GM13977 (cell line): ENCODE measurements around the gene PARL.
"Not testable (repeated sequence)": the region's sequence is repeated elsewhere in the genome, so short reads cannot be mapped to it uniquely, and the experiment has no call there.

Source experiments
- DNase-seq: peaks from one replicate; pipeline ENCODE4 v3.0.0; 2012; ENCODE audit warnings: low spot score
- CTCF ChIP-seq: IDR thresholded peaks from 2 replicates; pipeline ENCODE4 v1.5.1; 2012; ENCODE audit warnings: mild to moderate bottlenecking, control low read depth; ENCODE audit not compliant: insufficient read depth; ENCODE audit errors: extremely low read depth, missing control alignments
- in situ Hi-C: fragments of 300-500 bp; cut with MboI; formaldehyde crosslinking; loops from one replicate; pipeline ENCODE4 v1.12.0; 2022; ENCODE audit warnings: low sequenced_read_pairs, low pct_unique_long_range_greater_than_20kb, mixed read lengths, inconsistent platforms; ENCODE audit not compliant: unreplicated experiment

PARL gene

GRCh38 chr3:183883291-183884096 is 1.2 kb downstream of the PARL start:
- DNase-seq: no peak
- no peak for TF ChIP-seq CTCF
- in situ Hi-C loops: loop anchor here (25.0 kb wide), 1 partner anchor 354 kb away; the partner anchor contains the start of genes ALG3, EEF1AKMT4 and VWA5B2

GRCh38 chr3:183880121-183880520 is 4.6 kb downstream of the PARL start:
- TF ChIP-seq CTCF: no peak
- in situ Hi-C loops: loop anchor here (25.0 kb wide), 1 partner anchor 357 kb away; the partner anchor contains the start of genes ALG3, EEF1AKMT4 and VWA5B2
- no peak for DNase-seq

- no peak for DNase-seq
- in situ Hi-C loops: loop anchor here (25.0 kb wide), 1 partner anchor 358 kb away; the partner anchor contains the start of genes ALG3, EEF1AKMT4 and VWA5B2
- TF ChIP-seq CTCF: no peak
These were observed 5.4 kb downstream of the PARL start for GRCh38 chr3:183879243-183879642.

GRCh38 chr3:183878071-183878470 is 6.6 kb downstream of the PARL start:
- in situ Hi-C loops: loop anchor here (25.0 kb wide), 1 partner anchor 359 kb away; the partner anchor contains the start of genes ALG3, EEF1AKMT4 and VWA5B2
- TF ChIP-seq CTCF: no peak
- DNase-seq: no peak

GRCh38 chr3:183877227-183877626 is 7.5 kb downstream of the PARL start:
- in situ Hi-C loops: loop anchor here (25.0 kb wide), 1 partner anchor 360 kb away; the partner anchor contains the start of genes ALG3, EEF1AKMT4 and VWA5B2
- not testable (repeated sequence) for DNase-seq

- in situ Hi-C loops: loop anchor here (25.0 kb wide), 1 partner anchor 362 kb away; the partner anchor contains the start of genes ALG3, EEF1AKMT4 and VWA5B2
- no peak for TF ChIP-seq CTCF
- DNase-seq: no peak
These were observed 9.3 kb downstream of the PARL start for GRCh38 chr3:183875411-183875810.

GRCh38 chr3:183873914-183874313 is 10.8 kb downstream of the PARL start:
- DNase-seq: no peak
- in situ Hi-C loops: no loop called here
- TF ChIP-seq CTCF: no peak
